Activated naive CD4-positive, alpha-beta T cell treated with anti-CD3 and anti-CD28 coated beads, Interleukin-2, amount 10 ng/mL, durations not matched to agents 7 days and 5 days (primary cell): Measurements from ENCODE around the gene WDR31.

Source experiments
- CTCF ChIA-PET: fragments of 350-600 bp; sonication (Branson Sonifier 250); formaldehyde crosslinking; loops from one replicate; lab custom pipeline; 2021; ENCODE audit warnings: antibody characterized with exemption; lab: Charles Lee
- DNase-seq: peaks from one replicate; pipeline ENCODE4 v3.0.0-alpha.2; 2020
- H3K27ac Mint-ChIP-seq: one replicate; pipeline ENCODE4 v1.8.0; 2021; ENCODE audit warnings: mild to moderate bottlenecking, moderate library complexity, mixed read lengths
- H3K27me3 Mint-ChIP-seq: one replicate; pipeline ENCODE4 v1.8.0; 2021; ENCODE audit warnings: mild to moderate bottlenecking, mixed read lengths
- H3K36me3 Mint-ChIP-seq: one replicate; pipeline ENCODE4 v1.8.0; 2021; ENCODE audit warnings: mixed read lengths
- H3K4me1 Mint-ChIP-seq: one replicate; pipeline ENCODE4 v1.8.0; 2021; ENCODE audit warnings: mixed read lengths
- H3K4me3 Mint-ChIP-seq: one replicate; pipeline ENCODE4 v1.8.0; 2021; ENCODE audit warnings: mild to moderate bottlenecking, moderate library complexity, mixed read lengths
- H3K9me3 Mint-ChIP-seq: one replicate; pipeline ENCODE4 v1.8.0; 2021; ENCODE audit warnings: mixed read lengths

The WDR31 gene

GRCh38 chr9:113360242-113360842 lies 20.3 kb upstream of the WDR31 start:
- CTCF ChIA-PET = interaction anchor here (0.8 kb wide), 1 partner anchor 46 kb away, joined by 3 read pairs; no protein-coding TSS in a partner anchor
- Mint-ChIP-seq H3K36me3 (no peaks in the 10 kb centered on the region), H3K27me3 (no peaks in the 10 kb centered on the region), H3K9me3 (no peaks in the 10 kb centered on the region), H3K4me3 (no peak overlapping the region), H3K27ac (no peak overlapping the region), H3K4me1 (no peaks in the 10 kb centered on the region)
- no peak for DNase-seq

- no peak for DNase-seq
- Mint-ChIP-seq H3K27me3 (no peaks in the 10 kb centered on the region), H3K4me3 (no peak overlapping the region), H3K4me1 (no peaks in the 10 kb centered on the region), H3K36me3 (no peaks in the 10 kb centered on the region), H3K9me3 (no peaks in the 10 kb centered on the region), H3K27ac (no peak overlapping the region)
- CTCF ChIA-PET = interaction anchor here (0.6 kb wide), 1 partner anchor 48 kb away, joined by 3 read pairs; no protein-coding TSS in a partner anchor
Observed at GRCh38 chr9:113359385-113359784, 19.3 kb upstream of the WDR31 start.

GRCh38 chr9:113356686-113357292 lies 16.7 kb upstream of the WDR31 start:
- CTCF ChIA-PET = interaction anchor here (2.1 kb wide), 1 partner anchor 8 kb away, joined by 6 read pairs; no protein-coding TSS in a partner anchor
- DNase-seq = no peak
- H3K36me3 Mint-ChIP-seq = no peaks in the 10 kb centered on the region
- H3K27me3 Mint-ChIP-seq = peaks cover 16% of the 10 kb centered on the region
- H3K4me3 Mint-ChIP-seq = no peak overlapping the region
- H3K9me3 Mint-ChIP-seq = no peaks in the 10 kb centered on the region
- H3K27ac Mint-ChIP-seq = no peak overlapping the region
- no peaks in the 10 kb centered on the region for H3K4me1 Mint-ChIP-seq

- Mint-ChIP-seq H3K4me3 (no peak overlapping the region), H3K27me3 (peaks cover 33% of the 10 kb centered on the region), H3K36me3 (no peaks in the 10 kb centered on the region), H3K9me3 (no peaks in the 10 kb centered on the region), H3K27ac (no peak overlapping the region), H3K4me1 (peaks cover 14% of the 10 kb centered on the region)
- DNase-seq = no peak
- CTCF ChIA-PET = interaction anchor here (1.2 to 2.1 kb wide), 2 partner anchors 10 to 46 kb away, joined by 3 to 6 read pairs; partner anchors contain the start of gene ALAD
Observed at GRCh38 chr9:113355040-113355596, 15.0 kb upstream of the WDR31 start.

- Mint-ChIP-seq H3K27me3 (peaks cover 44% of the 10 kb centered on the region), H3K36me3 (no peaks in the 10 kb centered on the region), H3K4me1 (peaks cover 27% of the 10 kb centered on the region), H3K27ac (no peak overlapping the region), H3K4me3 (no peak overlapping the region), H3K9me3 (no peaks in the 10 kb centered on the region)
- CTCF ChIA-PET = interaction anchor here (1.3 kb wide), 1 partner anchor 13 kb away, joined by 4 read pairs; no protein-coding TSS in a partner anchor
- DNase-seq = no peak
Observed at GRCh38 chr9:113352411-113352810, 12.3 kb upstream of the WDR31 start.

GRCh38 chr9:113352006-113352405 lies 11.9 kb upstream of the WDR31 start:
- Mint-ChIP-seq H3K4me3 (no peak overlapping the region), H3K9me3 (no peaks in the 10 kb centered on the region), H3K36me3 (no peaks in the 10 kb centered on the region), H3K27ac (no peak overlapping the region), H3K27me3 (peaks cover 44% of the 10 kb centered on the region), H3K4me1 (peaks cover 27% of the 10 kb centered on the region)
- CTCF ChIA-PET = interaction anchor here (0.9 to 3.5 kb wide), 4 partner anchors 13 to 51 kb away, joined by 3 to 15 read pairs (median 4); partner anchors contain the start of gene WDR31
- no peak for DNase-seq

- no peaks in the 10 kb centered on the region for H3K36me3 Mint-ChIP-seq
- CTCF ChIA-PET = interaction anchor here (0.9 to 3.5 kb wide), 6 partner anchors 9 to 240 kb away, joined by 3 to 15 read pairs (median 4); partner anchors contain the start of genes ALAD and WDR31
- no peak overlapping the region for H3K27ac Mint-ChIP-seq
- peak overlapping the region; percentile 78 for H3K4me3 Mint-ChIP-seq
- no peaks in the 10 kb centered on the region for H3K9me3 Mint-ChIP-seq
- peak; percentile 43 for DNase-seq
- H3K27me3 Mint-ChIP-seq = peaks cover 44% of the 10 kb centered on the region
- H3K4me1 Mint-ChIP-seq = peaks cover 27% of the 10 kb centered on the region
Observed at GRCh38 chr9:113350937-113351336, 10.9 kb upstream of the WDR31 start.

GRCh38 chr9:113350107-113350661 lies 10.1 kb upstream of the WDR31 start:
- CTCF ChIA-PET = interaction anchor here (0.8 to 3.5 kb wide), 6 partner anchors 8 to 241 kb away, joined by 3 to 15 read pairs (median 4); partner anchors contain the start of genes ALAD and WDR31
- no peaks in the 10 kb centered on the region for H3K9me3 Mint-ChIP-seq
- peak overlapping the region; percentile 78 for H3K4me3 Mint-ChIP-seq
- no peaks in the 10 kb centered on the region for H3K36me3 Mint-ChIP-seq
- H3K27me3 Mint-ChIP-seq = peaks cover 44% of the 10 kb centered on the region
- H3K4me1 Mint-ChIP-seq = peaks cover 27% of the 10 kb centered on the region
- DNase-seq = no peak
- H3K27ac Mint-ChIP-seq = peak overlapping the region; percentile 61

- Mint-ChIP-seq H3K27me3 (peaks cover 44% of the 10 kb centered on the region), H3K36me3 (no peaks in the 10 kb centered on the region), H3K4me1 (peaks cover 27% of the 10 kb centered on the region), H3K9me3 (no peaks in the 10 kb centered on the region), H3K27ac (peak within 1 kb of the TSS; percentile 61), H3K4me3 (peak within 1 kb of the TSS; percentile 80)
- DNase-seq = peak; percentile 58
- CTCF ChIA-PET = interaction anchor here (0.8 to 3.5 kb wide), 5 partner anchors 8 to 242 kb away, joined by 3 to 15 read pairs (median 3); partner anchors contain the start of genes ALAD and WDR31
Observed at GRCh38 chr9:113349445-113350094, 9.5 kb upstream of the WDR31 start, which contains the start of gene BSPRY. BSPRY (plus strand) TSS chr9:113349541; CDS start chr9:113349580, 39 bp downstream.

- peak overlapping the region; percentile 80 for H3K4me3 Mint-ChIP-seq
- H3K9me3 Mint-ChIP-seq = no peaks in the 10 kb centered on the region
- no peak overlapping the region for H3K27ac Mint-ChIP-seq
- no peaks in the 10 kb centered on the region for H3K36me3 Mint-ChIP-seq
- CTCF ChIA-PET = interaction anchor here (0.9 to 3.5 kb wide), 4 partner anchors 10 to 233 kb away, joined by 3 to 15 read pairs (median 7); partner anchors contain the start of genes ALAD, CDC26, PRPF4 and WDR31
- H3K27me3 Mint-ChIP-seq = peaks cover 41% of the 10 kb centered on the region
- peaks cover 27% of the 10 kb centered on the region for H3K4me1 Mint-ChIP-seq
- no peak for DNase-seq
Observed at GRCh38 chr9:113349066-113349444, 9.0 kb upstream of the WDR31 start.

- no peak for DNase-seq
- Mint-ChIP-seq H3K4me1 (peaks cover 30% of the 10 kb centered on the region), H3K4me3 (peak overlapping the region; percentile 36), H3K27ac (no peak overlapping the region), H3K36me3 (no peaks in the 10 kb centered on the region), H3K27me3 (peaks cover 39% of the 10 kb centered on the region), H3K9me3 (no peaks in the 10 kb centered on the region)
- CTCF ChIA-PET = interaction anchor here (1.5 to 3.5 kb wide), 3 partner anchors 9 to 234 kb away, joined by 3 to 15 read pairs (median 9); partner anchors contain the start of genes CDC26, PRPF4 and WDR31
Observed at GRCh38 chr9:113348437-113348836, 8.4 kb upstream of the WDR31 start.

- H3K27me3 Mint-ChIP-seq = peaks cover 20% of the 10 kb centered on the region
- H3K4me3 Mint-ChIP-seq = no peak overlapping the region
- CTCF ChIA-PET = interaction anchor here (0.6 kb wide), 1 partner anchor 30 kb away, joined by 3 read pairs; no protein-coding TSS in a partner anchor
- no peaks in the 10 kb centered on the region for H3K9me3 Mint-ChIP-seq
- DNase-seq = no peak
- H3K4me1 Mint-ChIP-seq = peaks cover 32% of the 10 kb centered on the region
- H3K27ac Mint-ChIP-seq = no peak overlapping the region
- H3K36me3 Mint-ChIP-seq = no peaks in the 10 kb centered on the region
Observed at GRCh38 chr9:113345671-113346070, 5.6 kb upstream of the WDR31 start.

GRCh38 chr9:113345190-113345589 lies 5.1 kb upstream of the WDR31 start:
- DNase-seq = no peak
- no peak overlapping the region for H3K4me3 Mint-ChIP-seq
- no peaks in the 10 kb centered on the region for H3K9me3 Mint-ChIP-seq
- H3K36me3 Mint-ChIP-seq = no peaks in the 10 kb centered on the region
- CTCF ChIA-PET = no interaction called here
- H3K4me1 Mint-ChIP-seq = peaks cover 32% of the 10 kb centered on the region
- no peak overlapping the region for H3K27ac Mint-ChIP-seq
- peaks cover 15% of the 10 kb centered on the region for H3K27me3 Mint-ChIP-seq
